GM21526 (cell line): ENCODE measurements around the gene MYO1A.
"Not testable (repeated sequence)": the region's sequence is repeated elsewhere in the genome, so short reads cannot be mapped to it uniquely, and the experiment has no call there.

Experiments used
- ATAC-seq: cut with Tn5 transposase; IDR thresholded peaks from one replicate; pipeline ENCODE4 v1.9.1; 2021; ENCODE audit warnings: moderate library complexity; ENCODE audit not compliant: unreplicated experiment, low FRiP score

MYO1A gene

GRCh38 chr12:57048423-57049118, 1.4 kb downstream of the MYO1A start:
- no peak for ATAC-seq

- ATAC-seq: no peak
These were observed 1.9 kb downstream of the MYO1A start for GRCh38 chr12:57047981-57048380.

- ATAC-seq: no peak
These were observed 2.7 kb downstream of the MYO1A start for GRCh38 chr12:57046947-57047890.

- ATAC-seq: no peak
These were observed 3.7 kb downstream of the MYO1A start for GRCh38 chr12:57046086-57046791.

GRCh38 chr12:57044889-57045288, 5.0 kb downstream of the MYO1A start:
- ATAC-seq: no peak

GRCh38 chr12:57044468-57044867, 5.5 kb downstream of the MYO1A start:
- ATAC-seq: no peak

- no peak for ATAC-seq
These were observed 7.2 kb downstream of the MYO1A start for GRCh38 chr12:57042695-57043094.

GRCh38 chr12:57040750-57041149, 9.2 kb downstream of the MYO1A start:
- ATAC-seq: no peak

GRCh38 chr12:57040211-57040610, 9.7 kb downstream of the MYO1A start:
- ATAC-seq: no peak

- ATAC-seq: no peak
These were observed 10.7 kb downstream of the MYO1A start for GRCh38 chr12:57039016-57039798.

GRCh38 chr12:57037264-57037663, 12.7 kb downstream of the MYO1A start:
- ATAC-seq: no peak

- no peak for ATAC-seq
These were observed 16.5 kb downstream of the MYO1A start for GRCh38 chr12:57033431-57033830.

GRCh38 chr12:57031789-57032188, 18.1 kb downstream of the MYO1A start:
- ATAC-seq: no peak

- peak; percentile 50 for ATAC-seq
These were observed 18.7 kb downstream of the MYO1A start for GRCh38 chr12:57031138-57031725.

GRCh38 chr12:57029457-57029856, 20.5 kb downstream of the MYO1A start:
- ATAC-seq: no peak

- no peak for ATAC-seq
These were observed 22.1 kb downstream of the MYO1A start for GRCh38 chr12:57027805-57028153.

GRCh38 chr12:57027011-57027804, 22.7 kb downstream of the MYO1A start:
- ATAC-seq: no peak

GRCh38 chr12:57025196-57025595, 24.7 kb downstream of the MYO1A start:
- ATAC-seq: no peak

- not testable (repeated sequence) for ATAC-seq
These were observed 27.6 kb downstream of the MYO1A start for GRCh38 chr12:57022324-57022723.
